DLD1 (cell line): ENCODE results near the gene TNRC6C.

ENCODE experiments used
- in situ Hi-C: cut with HindIII; loops from 2 replicates; pipeline ENCODE4 v1.10.0; 2017; ENCODE audit warnings: low sequenced_read_pairs

The TNRC6C gene

GRCh38 chr17:77957857-77958715 lies at the start of gene TNRC6C:
Gene TNRC6C (plus strand): TSS chr17:77958703. CDS start chr17:78004207, 45,504 bp downstream.
- in situ Hi-C loops = no loop called here

- in situ Hi-C loops = no loop called here
Observed at GRCh38 chr17:77909236-77909635, 49.3 kb upstream of the TNRC6C start.

- in situ Hi-C loops = no loop called here
Observed at GRCh38 chr17:77909816-77910215, 48.7 kb upstream of the TNRC6C start.

GRCh38 chr17:77914385-77915254 lies 43.9 kb upstream of the TNRC6C start:
- in situ Hi-C loops = no loop called here

- in situ Hi-C loops = no loop called here
Observed at GRCh38 chr17:77915594-77916021, 42.9 kb upstream of the TNRC6C start.

GRCh38 chr17:77916264-77916663 lies 42.2 kb upstream of the TNRC6C start:
- in situ Hi-C loops = no loop called here

- in situ Hi-C loops = no loop called here
Observed at GRCh38 chr17:77916703-77917481, 41.6 kb upstream of the TNRC6C start.

- in situ Hi-C loops = no loop called here
Observed at GRCh38 chr17:77919276-77919675, 39.2 kb upstream of the TNRC6C start.

GRCh38 chr17:77923135-77923534 lies 35.4 kb upstream of the TNRC6C start:
- in situ Hi-C loops = no loop called here

GRCh38 chr17:77923776-77924513 lies 34.6 kb upstream of the TNRC6C start:
- in situ Hi-C loops = no loop called here

- in situ Hi-C loops = no loop called here
Observed at GRCh38 chr17:77924757-77925336, 33.7 kb upstream of the TNRC6C start.

GRCh38 chr17:77925831-77926543 lies 32.5 kb upstream of the TNRC6C start:
- in situ Hi-C loops = no loop called here

GRCh38 chr17:77926981-77927380 lies 31.5 kb upstream of the TNRC6C start:
- in situ Hi-C loops = no loop called here

- in situ Hi-C loops = no loop called here
Observed at GRCh38 chr17:77927777-77928518, 30.6 kb upstream of the TNRC6C start.

GRCh38 chr17:77928519-77929179 lies 29.9 kb upstream of the TNRC6C start:
- in situ Hi-C loops = no loop called here

GRCh38 chr17:77929180-77929564 lies 29.3 kb upstream of the TNRC6C start:
- in situ Hi-C loops = no loop called here

GRCh38 chr17:77929871-77930436 lies 28.5 kb upstream of the TNRC6C start:
- in situ Hi-C loops = no loop called here
